Nephron (organoid): ENCODE data around the gene VEGFB.

Experiments used
- H3K27ac Mint-ChIP-seq, 3 experiments: 2 replicates each; pipeline ENCODE4 v1.8.0; 2020; ENCODE audit warnings: mixed read lengths in 3 of 3, mild to moderate bottlenecking in 2 of 3, moderate library complexity in 1 of 3
- H3K27me3 Mint-ChIP-seq: 2 replicates; pipeline ENCODE4 v1.8.0; 2021; ENCODE audit warnings: low read depth, mild to moderate bottlenecking, moderate library complexity, mixed read lengths
- H3K36me3 Mint-ChIP-seq: 2 replicates; pipeline ENCODE4 v1.8.0; 2020; ENCODE audit warnings: low read depth, mixed read lengths
- H3K4me1 Mint-ChIP-seq: 2 replicates; pipeline ENCODE4 v1.8.0; 2020; ENCODE audit warnings: mixed read lengths
- H3K4me3 Mint-ChIP-seq, 3 experiments: 2 replicates each; pipeline ENCODE4 v1.8.0; 2020; ENCODE audit warnings: mild to moderate bottlenecking in 3 of 3, mixed read lengths in 3 of 3, moderate library complexity in 2 of 3
- H3K9me3 Mint-ChIP-seq: 2 replicates; pipeline ENCODE4 v1.8.0; 2020; ENCODE audit warnings: mixed read lengths
- CTCF ChIP-seq, 3 experiments: fragments of 200-600 bp; sonication (generic); IDR thresholded peaks; one replicate each; pipeline ENCODE4 v1.5.0; 2021; ENCODE audit warnings: antibody characterized with exemption in 3 of 3; ENCODE audit not compliant: unreplicated experiment in 3 of 3

The VEGFB gene

DNA sequence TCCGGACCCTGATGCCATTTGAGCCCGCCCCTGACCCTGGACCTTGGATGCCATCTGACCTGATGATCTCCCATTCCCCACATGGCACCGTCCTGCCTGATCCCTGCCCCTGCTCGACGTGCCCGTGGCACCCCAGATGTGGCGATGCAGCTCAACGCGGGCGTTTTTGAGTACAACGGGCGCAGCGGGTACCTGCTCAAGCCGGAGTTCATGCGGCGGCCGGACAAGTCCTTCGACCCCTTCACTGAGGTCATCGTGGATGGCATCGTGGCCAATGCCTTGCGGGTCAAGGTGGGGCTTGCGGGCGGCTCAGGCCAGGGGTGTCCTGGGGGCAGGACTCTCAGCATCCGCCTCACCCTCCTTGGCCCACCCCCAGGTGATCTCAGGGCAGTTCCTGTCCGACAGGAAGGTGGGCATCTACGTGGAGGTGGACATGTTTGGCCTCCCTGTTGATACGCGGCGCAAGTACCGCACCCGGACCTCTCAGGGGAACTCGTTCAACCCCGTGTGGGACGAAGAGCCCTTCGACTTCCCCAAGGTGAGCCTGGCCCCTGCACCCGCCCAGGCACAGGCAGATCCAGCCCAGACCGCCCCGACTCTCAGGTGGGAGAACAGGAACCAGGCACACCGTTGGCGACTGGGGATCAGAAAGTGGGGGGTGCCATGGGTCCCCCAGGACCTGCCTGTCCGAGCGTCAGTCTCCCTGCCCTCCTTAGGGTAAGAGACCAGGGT lies 28.1 kb downstream of the VEGFB start:
- no peak for TF ChIP-seq CTCF (IDR thresholded peaks at IDR 0.05; ENCODE audit: unreplicated experiment in 3 of 3)
- no peak overlapping the region for H3K27ac Mint-ChIP-seq
- H3K4me3 Mint-ChIP-seq = no peak overlapping the region

GRCh38 chr11:64263021-64263946 lies 28.9 kb downstream of the VEGFB start:
- H3K9me3 Mint-ChIP-seq = no peaks in the 10 kb centered on the region
- TF ChIP-seq CTCF (IDR thresholded peaks at IDR 0.05; ENCODE audit: unreplicated experiment in 3 of 3) = no peak
- H3K4me1 Mint-ChIP-seq = no peaks in the 10 kb centered on the region
- H3K27me3 Mint-ChIP-seq = no peaks in the 10 kb centered on the region
- peaks cover 19% of the 10 kb centered on the region for H3K36me3 Mint-ChIP-seq
- no peak overlapping the region for H3K27ac Mint-ChIP-seq
- no peak overlapping the region for H3K4me3 Mint-ChIP-seq

More for the DNA sequence above, 28.1 kb downstream of the VEGFB start:
- H3K27me3 Mint-ChIP-seq = no peaks in the 10 kb centered on the region
- peaks cover 26% of the 10 kb centered on the region for H3K36me3 Mint-ChIP-seq
- no peaks in the 10 kb centered on the region for H3K9me3 Mint-ChIP-seq
- H3K4me1 Mint-ChIP-seq = no peaks in the 10 kb centered on the region

DNA sequence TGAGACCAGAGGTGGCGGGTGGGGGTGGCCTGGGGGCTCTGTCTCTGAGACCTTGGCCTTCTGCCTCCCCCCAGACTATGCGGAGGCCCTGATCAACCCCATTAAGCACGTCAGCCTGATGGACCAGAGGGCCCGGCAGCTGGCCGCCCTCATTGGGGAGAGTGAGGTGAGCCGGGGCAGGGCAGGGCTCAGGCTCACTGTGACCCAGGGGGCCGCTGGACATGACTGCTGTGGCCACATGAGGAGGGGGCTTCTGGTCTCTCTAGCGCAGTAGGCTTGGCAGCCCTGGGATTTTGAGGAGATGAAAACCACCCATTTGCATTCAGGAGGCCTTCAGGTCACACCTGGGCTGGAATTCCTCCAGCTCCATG lies 29.5 kb downstream of the VEGFB start:
- no peak for TF ChIP-seq CTCF (IDR thresholded peaks at IDR 0.05; ENCODE audit: unreplicated experiment in 3 of 3)
- no peaks in the 10 kb centered on the region for H3K27me3 Mint-ChIP-seq
- no peak overlapping the region for H3K27ac Mint-ChIP-seq
- no peaks in the 10 kb centered on the region for H3K9me3 Mint-ChIP-seq
- peaks cover 22% of the 10 kb centered on the region for H3K36me3 Mint-ChIP-seq
- peaks cover 5% of the 10 kb centered on the region for H3K4me1 Mint-ChIP-seq
- no peak overlapping the region for H3K4me3 Mint-ChIP-seq

- Mint-ChIP-seq H3K9me3 (no peaks in the 10 kb centered on the region), H3K27me3 (no peaks in the 10 kb centered on the region), H3K4me3 (no peak overlapping the region), H3K27ac (peak overlapping the region in 1 of 3 experiments; percentile 29), H3K36me3 (peaks cover 20% of the 10 kb centered on the region), H3K4me1 (peaks cover 7% of the 10 kb centered on the region)
- no peak for TF ChIP-seq CTCF (IDR thresholded peaks at IDR 0.05; ENCODE audit: unreplicated experiment in 3 of 3)
These were observed 30.0 kb downstream of the VEGFB start for GRCh38 chr11:64264371-64264852.

DNA sequence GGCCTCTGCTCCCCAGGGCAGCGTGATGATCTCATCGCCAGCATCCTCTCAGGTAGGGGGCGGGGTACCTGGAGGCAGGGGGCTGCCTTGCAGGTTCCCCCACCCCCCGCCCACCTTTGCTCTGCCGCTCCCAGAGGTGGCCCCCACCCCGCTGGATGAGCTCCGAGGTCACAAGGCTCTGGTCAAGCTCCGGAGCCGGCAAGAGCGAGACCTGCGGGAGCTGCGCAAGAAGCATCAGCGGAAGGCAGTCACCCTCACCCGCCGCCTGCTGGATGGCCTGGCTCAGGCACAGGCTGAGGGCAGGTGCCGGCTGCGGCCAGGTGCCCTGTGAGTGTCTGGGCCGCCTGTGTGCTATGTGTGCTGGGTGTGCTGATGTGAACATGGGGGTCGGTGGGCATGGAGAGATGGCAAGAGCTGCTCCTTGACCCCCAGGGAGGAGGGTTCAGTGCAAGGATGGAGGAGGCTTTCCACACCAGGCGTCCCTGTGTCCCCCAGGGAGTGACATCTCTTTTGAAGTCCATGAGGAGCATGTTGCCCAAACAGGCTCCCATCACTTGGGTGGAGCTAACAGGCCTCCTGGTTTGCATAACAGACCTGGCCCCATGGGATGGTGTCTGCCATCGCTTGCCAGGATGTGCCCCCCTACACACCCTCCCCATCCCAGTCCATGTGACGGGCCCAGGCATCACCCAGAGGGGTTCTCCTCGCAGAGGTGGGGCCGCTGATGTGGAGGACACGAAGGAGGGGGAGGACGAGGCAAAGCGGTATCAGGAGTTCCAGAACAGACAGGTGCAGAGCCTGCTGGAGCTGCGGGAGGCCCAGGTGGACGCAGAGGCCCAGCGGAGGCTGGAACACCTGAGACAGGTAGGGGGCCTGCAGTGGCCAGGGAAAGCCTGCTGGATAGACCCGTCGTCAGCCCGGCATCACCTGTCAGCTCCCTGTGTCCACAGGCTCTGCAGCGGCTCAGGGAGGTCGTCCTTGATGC lies 31.1 kb downstream of the VEGFB start:
- Mint-ChIP-seq H3K4me3 (no peak overlapping the region), H3K36me3 (peaks cover 11% of the 10 kb centered on the region), H3K27me3 (no peaks in the 10 kb centered on the region), H3K9me3 (no peaks in the 10 kb centered on the region), H3K4me1 (peaks cover 7% of the 10 kb centered on the region), H3K27ac (no peak overlapping the region)
- TF ChIP-seq CTCF (IDR thresholded peaks at IDR 0.05; ENCODE audit: unreplicated experiment in 3 of 3) = no peak
